HG03064 (cell line): ENCODE results near the gene RRP9.

Source experiments
- ATAC-seq: cut with Tn5 transposase; IDR thresholded peaks from one replicate; pipeline ENCODE4 v1.9.1; 2021; ENCODE audit warnings: low read depth; ENCODE audit not compliant: unreplicated experiment

The RRP9 gene

GRCh38 chr3:51957520-51958205 is 16.0 kb upstream of the RRP9 start:
- ATAC-seq, result no peak

GRCh38 chr3:51955893-51956770 is 14.4 kb upstream of the RRP9 start:
- no peak for ATAC-seq

- ATAC-seq, result no peak
Measured at GRCh38 chr3:51955175-51955892, 13.6 kb upstream of the RRP9 start, which contains the start of gene GPR62. GPR62 (plus strand) TSS chr3:51955381; CDS start chr3:51955653, 272 bp downstream.

- no peak for ATAC-seq
Measured at GRCh38 chr3:51954713-51955112, 13.0 kb upstream of the RRP9 start.

GRCh38 chr3:51954105-51954504 is 12.4 kb upstream of the RRP9 start:
- no peak for ATAC-seq

GRCh38 chr3:51953445-51953844 is 11.7 kb upstream of the RRP9 start:
- no peak for ATAC-seq

- no peak for ATAC-seq
Measured at GRCh38 chr3:51950899-51951298, 9.2 kb upstream of the RRP9 start.

GRCh38 chr3:51949121-51949520 is 7.4 kb upstream of the RRP9 start:
- ATAC-seq, result no peak

- no peak for ATAC-seq
Measured at GRCh38 chr3:51948016-51948580, 6.4 kb upstream of the RRP9 start.

GRCh38 chr3:51947215-51947900 is 5.7 kb upstream of the RRP9 start:
- ATAC-seq, result no peak

GRCh38 chr3:51946796-51947195 is 5.1 kb upstream of the RRP9 start:
- ATAC-seq, result no peak

- ATAC-seq, result no peak
Measured at GRCh38 chr3:51945926-51946705, 4.4 kb upstream of the RRP9 start.

- ATAC-seq, result no peak
Measured at GRCh38 chr3:51945031-51945840, 3.5 kb upstream of the RRP9 start.

- no peak for ATAC-seq
Measured at GRCh38 chr3:51944451-51945021, 2.8 kb upstream of the RRP9 start.

- no peak for ATAC-seq
Measured at GRCh38 chr3:51943451-51944391, 2.0 kb upstream of the RRP9 start.

GRCh38 chr3:51942603-51943450 is 1.1 kb upstream of the RRP9 start:
- no peak for ATAC-seq

GRCh38 chr3:51941463-51941797 is 274 bp downstream of the RRP9 start:
- ATAC-seq, result no peak
